Upper lobe of left lung (tissue), 6 donors: ENCODE data around the gene FOLH1. TPM values are rescaled to one million over a fixed set of nuclear protein-coding genes. Genes with fewer than 3 reads are reported as not detected.
"Not testable (repeated sequence)": the region's sequence is repeated elsewhere in the genome, so short reads cannot be mapped to it uniquely, and the experiment has no call there.

Experiments
- ATAC-seq, 2 donors: fragments of 200-7000 bp; cut with Tn5 transposase; one replicate each; pipeline ENCODE4 v1.9.1; 2022; ENCODE audit warnings: mild to moderate bottlenecking in 2 of 2, moderate library complexity in 2 of 2; ENCODE audit not compliant: low FRiP score in 2 of 2
- DNase-seq, 2 donors: peaks; one replicate each; pipeline ENCODE4 v3.0.0-alpha.2; 2019 to 2020
- H3K27ac ChIP-seq, 4 donors: fragments of 200-600 bp; sonication (generic); one replicate each; pipeline ENCODE4 v1.5.1; 2016 to 2019
- H3K27me3 ChIP-seq, 4 donors: fragments of 200-600 bp; sonication (generic); one replicate each; pipeline ENCODE4 v1.5.1; 2017 to 2019
- H3K36me3 ChIP-seq, 4 donors: fragments of 200-600 bp; sonication (generic); one replicate each; pipeline ENCODE4 v1.5.1; 2016 to 2019
- H3K4me1 ChIP-seq, 4 donors: fragments of 200-600 bp; sonication (generic); one replicate each; pipeline ENCODE4 v1.5.1; 2018 to 2019
- H3K4me3 ChIP-seq, 4 donors: fragments of 200-600 bp; sonication (generic); one replicate each; pipeline ENCODE4 v1.5.1; 2017 to 2019; ENCODE audit warnings: mild to moderate bottlenecking in 2 of 4, moderate library complexity in 1 of 4
- H3K9me3 ChIP-seq, 4 donors: fragments of 200-600 bp; sonication (generic); one replicate each; pipeline ENCODE4 v1.5.1; 2018 to 2019
- EP300 ChIP-seq, 4 donors: sonication (generic); formaldehyde crosslinking; IDR thresholded peaks; one replicate each; pipeline ENCODE4 v1.5.1; 2017; ENCODE audit warnings: antibody characterized with exemption in 4 of 4, control low read depth in 2 of 4
- POLR2A ChIP-seq, 4 donors: fragments of 450-650 bp; IDR thresholded peaks; one replicate each; pipeline ENCODE4 v1.5.1; 2016 to 2017; ENCODE audit warnings: antibody characterized with exemption in 4 of 4, mild to moderate bottlenecking in 2 of 4
- POLR2AphosphoS5 ChIP-seq, 2 donors: sonication (generic); formaldehyde crosslinking; IDR thresholded peaks; one replicate each; pipeline ENCODE4 v1.5.1; 2017; ENCODE audit warnings: antibody characterized with exemption in 2 of 2
- WGBS, 2 donors: methylation state at CpG; one replicate each; pipeline ENCODE4 v1.1.5; 2017 to 2018; 5-methylcytosine and 5-hydroxymethylcytosine counted together
- total RNA-seq, 6 donors: library from RNA; depleted of rRNA in 4 of 6; stranded (reverse); fragments of >200 nt in 4 of 6; gene quantifications; one replicate each; pipeline versions ENCODE4 v1.1.0 to v1.2.1, GENCODE V29; 2016 to 2021
- TF ChIP-seq, protein P1 (sequence below), 6 experiments: fragments of 450-650 bp in 4 of 6; fragments of 200-600 bp in 2 of 6; sonication (generic) in 2 of 6; IDR thresholded peaks; one replicate each; pipeline ENCODE4 v1.5.1; 2016 to 2019; ENCODE audit warnings: antibody characterized with exemption in 6 of 6
- donor health status: DM: no; HTN: no; CAD: no; lungs with moderate emphysema.
- donor health status: DM: no; HTN: yes; CAD: no; lungs with severe emphysema.

FOLH1 gene
- total RNA-seq, 6 donors from 2014 or later: 0.39 to 2.9 (median 1.8) TPM; not detected in 1

DNA sequence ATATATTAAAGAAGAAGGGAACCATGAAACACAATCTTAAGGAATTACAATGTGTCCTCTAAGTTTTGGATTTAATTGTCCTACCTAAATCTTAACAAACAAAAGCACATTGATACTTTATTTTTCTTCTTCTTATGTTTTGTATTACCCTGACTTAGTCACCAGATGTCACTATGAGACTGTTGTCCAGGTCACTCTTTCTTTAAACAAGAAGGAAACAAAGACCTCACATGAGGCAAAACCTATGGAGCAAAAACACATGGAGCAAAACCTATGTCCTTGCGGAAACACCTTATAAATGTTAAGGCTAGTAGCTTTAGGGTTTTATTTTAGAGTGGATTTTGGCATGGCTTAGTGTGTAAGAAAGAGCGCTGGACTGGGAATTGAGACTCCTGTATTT, 20.7 kb upstream of the FOLH1 start:
- H3K4me3 ChIP-seq, H3K27ac ChIP-seq, H3K36me3 ChIP-seq, H3K27me3 ChIP-seq, H3K9me3 ChIP-seq, H3K4me1 ChIP-seq, DNase-seq: not testable (repeated sequence)
- 63 to 67% methylated on average over 2 of the region's 2 CpGs for WGBS, 2 donors
- peak in 1 of 2 donors; percentile 68 for ATAC-seq
- TF ChIP-seq, protein P1, sequence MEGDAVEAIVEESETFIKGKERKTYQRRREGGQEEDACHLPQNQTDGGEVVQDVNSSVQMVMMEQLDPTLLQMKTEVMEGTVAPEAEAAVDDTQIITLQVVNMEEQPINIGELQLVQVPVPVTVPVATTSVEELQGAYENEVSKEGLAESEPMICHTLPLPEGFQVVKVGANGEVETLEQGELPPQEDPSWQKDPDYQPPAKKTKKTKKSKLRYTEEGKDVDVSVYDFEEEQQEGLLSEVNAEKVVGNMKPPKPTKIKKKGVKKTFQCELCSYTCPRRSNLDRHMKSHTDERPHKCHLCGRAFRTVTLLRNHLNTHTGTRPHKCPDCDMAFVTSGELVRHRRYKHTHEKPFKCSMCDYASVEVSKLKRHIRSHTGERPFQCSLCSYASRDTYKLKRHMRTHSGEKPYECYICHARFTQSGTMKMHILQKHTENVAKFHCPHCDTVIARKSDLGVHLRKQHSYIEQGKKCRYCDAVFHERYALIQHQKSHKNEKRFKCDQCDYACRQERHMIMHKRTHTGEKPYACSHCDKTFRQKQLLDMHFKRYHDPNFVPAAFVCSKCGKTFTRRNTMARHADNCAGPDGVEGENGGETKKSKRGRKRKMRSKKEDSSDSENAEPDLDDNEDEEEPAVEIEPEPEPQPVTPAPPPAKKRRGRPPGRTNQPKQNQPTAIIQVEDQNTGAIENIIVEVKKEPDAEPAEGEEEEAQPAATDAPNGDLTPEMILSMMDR (IDR thresholded peaks at IDR 0.05): peak in 4 of 6 experiments; percentile 7 to 53 (median 38)

DNA sequence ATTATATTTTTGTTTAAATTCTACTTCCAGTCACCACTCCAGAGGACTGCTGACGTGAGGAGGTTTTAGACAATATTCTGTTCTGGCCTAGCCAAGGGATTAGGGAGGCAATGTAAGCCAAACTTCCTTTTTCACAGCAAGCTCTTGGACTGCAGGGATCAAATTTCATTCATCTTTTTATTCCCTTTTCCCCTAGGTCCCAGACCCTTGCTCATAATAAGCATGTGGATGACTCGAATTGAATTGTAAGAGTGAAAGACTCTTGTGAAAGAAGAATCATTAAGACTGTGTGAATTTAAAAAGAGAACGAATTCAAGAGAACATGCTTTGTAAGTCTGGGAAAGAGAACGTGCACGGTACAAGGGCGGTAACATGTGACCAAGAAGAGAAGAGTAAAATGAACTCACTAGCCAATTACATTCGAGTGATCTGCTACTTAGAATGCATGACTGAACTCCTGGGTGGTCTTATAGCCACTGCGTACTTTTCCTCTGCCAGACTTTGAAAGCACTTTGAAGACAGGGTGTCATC, 16.9 kb upstream of the FOLH1 start:
- H3K9me3 ChIP-seq, H3K36me3 ChIP-seq, ATAC-seq, H3K4me3 ChIP-seq, DNase-seq, H3K27ac ChIP-seq, H3K4me1 ChIP-seq, H3K27me3 ChIP-seq: not testable (repeated sequence)
- 62 to 72% methylated on average over 8 of the region's 8 CpGs for WGBS, 2 donors

DNA sequence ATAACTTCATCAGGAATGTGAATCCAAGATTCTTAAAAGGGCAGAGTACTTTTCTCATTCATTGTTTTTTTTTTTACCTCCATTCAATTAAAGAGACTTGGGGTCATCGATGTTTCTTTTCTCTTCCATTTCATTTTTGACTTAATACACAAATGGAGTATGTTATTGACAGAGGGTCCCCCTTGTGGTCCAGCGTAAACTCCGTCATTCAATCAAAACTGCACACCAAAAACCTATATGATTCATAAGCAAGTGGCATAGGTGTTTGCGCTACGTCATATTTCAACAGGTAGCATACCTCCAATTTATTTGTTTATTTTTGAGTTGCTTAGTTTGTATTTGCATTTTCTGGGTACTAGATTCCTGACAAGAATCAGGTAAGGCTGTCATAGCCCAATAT, 12.7 kb upstream of the FOLH1 start:
- no peak for DNase-seq
- TF ChIP-seq, protein P1 (IDR thresholded peaks at IDR 0.05): no peak
- TF ChIP-seq POLR2AphosphoS5 (IDR thresholded peaks at IDR 0.05) (no peak), EP300 (IDR thresholded peaks at IDR 0.05) (no peak), POLR2A (IDR thresholded peaks at IDR 0.05) (no peak)
- H3K27ac ChIP-seq: no peak overlapping the region
- no peak for ATAC-seq
- H3K4me1 ChIP-seq: no peaks in the 10 kb centered on the region
- no peaks in the 10 kb centered on the region for H3K27me3 ChIP-seq
- no peak overlapping the region for H3K4me3 ChIP-seq
- no peaks in the 10 kb centered on the region for H3K9me3 ChIP-seq
- no peaks in the 10 kb centered on the region for H3K36me3 ChIP-seq
- WGBS, 2 donors: 84 to 88% methylated on average over 5 of the region's 5 CpGs

DNA sequence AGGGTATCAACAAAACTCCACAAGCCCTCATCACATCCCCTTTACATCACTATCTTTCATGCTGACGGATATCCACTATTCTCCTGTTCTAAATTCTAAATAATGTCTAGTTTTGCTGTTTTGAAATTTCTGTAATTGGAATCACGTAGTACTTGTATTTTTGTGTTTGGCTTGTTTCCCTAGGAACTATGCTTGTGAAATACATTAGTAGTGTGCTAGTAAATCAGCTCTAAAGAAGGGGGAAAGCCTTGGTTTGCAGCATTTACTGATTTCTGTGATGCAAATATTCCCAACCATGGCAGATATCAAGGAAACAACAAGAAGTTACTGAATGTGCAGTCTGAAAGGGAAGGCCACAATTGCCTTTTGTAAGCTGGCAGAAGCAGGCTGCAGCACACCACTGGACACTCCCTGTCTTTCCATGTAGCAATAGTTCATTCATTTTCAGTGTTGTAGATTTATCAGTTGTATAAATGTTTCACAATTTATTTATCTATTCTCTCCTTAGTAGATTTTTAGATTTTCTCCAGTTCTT, 4.7 kb upstream of the FOLH1 start:
- ATAC-seq (no peak), DNase-seq (no peak)
- Histone ChIP-seq H3K36me3 (no peaks in the 10 kb centered on the region), H3K4me1 (peaks cover 0 to 9% (median 0%) of the 10 kb centered on the region in 4 donors), H3K4me3 (no peak overlapping the region), H3K27ac (no peak overlapping the region), H3K9me3 (no peaks in the 10 kb centered on the region), H3K27me3 (no peaks in the 10 kb centered on the region)
- 75 to 79% methylated on average over 2 of the region's 2 CpGs for WGBS, 2 donors
- TF ChIP-seq POLR2A (IDR thresholded peaks at IDR 0.05): no peak
- TF ChIP-seq, protein P1 (IDR thresholded peaks at IDR 0.05): no peak
- no peak for TF ChIP-seq POLR2AphosphoS5 (IDR thresholded peaks at IDR 0.05)
- TF ChIP-seq EP300 (IDR thresholded peaks at IDR 0.05): no peak

DNA sequence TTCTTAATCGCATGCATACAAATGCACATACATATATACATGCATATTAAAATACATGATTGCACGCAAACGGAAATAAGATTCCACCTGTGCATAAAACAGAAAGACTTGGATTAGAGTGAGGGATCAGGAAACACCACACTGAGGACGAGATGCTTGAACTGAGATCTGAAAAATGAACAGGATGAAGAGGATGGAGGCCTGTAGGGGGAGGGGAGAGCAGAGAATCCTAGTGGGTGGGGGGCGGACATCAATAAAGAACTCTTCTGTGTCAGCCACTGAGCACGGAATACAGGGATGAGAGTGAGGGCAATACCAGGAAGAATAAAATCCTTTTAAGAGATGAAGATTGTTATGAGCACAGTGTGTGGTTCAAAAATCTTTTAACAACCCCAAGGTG, 1.4 kb downstream of the FOLH1 start:
- H3K27me3 ChIP-seq, H3K27ac ChIP-seq, H3K36me3 ChIP-seq, ATAC-seq, H3K4me3 ChIP-seq, H3K9me3 ChIP-seq, DNase-seq: not testable (repeated sequence)
- 87 to 88% methylated on average over 6 of the region's 6 CpGs for WGBS, 2 donors
- peaks cover 0 to 11% (median 0%) of the 10 kb centered on the region in 4 donors for H3K4me1 ChIP-seq

DNA sequence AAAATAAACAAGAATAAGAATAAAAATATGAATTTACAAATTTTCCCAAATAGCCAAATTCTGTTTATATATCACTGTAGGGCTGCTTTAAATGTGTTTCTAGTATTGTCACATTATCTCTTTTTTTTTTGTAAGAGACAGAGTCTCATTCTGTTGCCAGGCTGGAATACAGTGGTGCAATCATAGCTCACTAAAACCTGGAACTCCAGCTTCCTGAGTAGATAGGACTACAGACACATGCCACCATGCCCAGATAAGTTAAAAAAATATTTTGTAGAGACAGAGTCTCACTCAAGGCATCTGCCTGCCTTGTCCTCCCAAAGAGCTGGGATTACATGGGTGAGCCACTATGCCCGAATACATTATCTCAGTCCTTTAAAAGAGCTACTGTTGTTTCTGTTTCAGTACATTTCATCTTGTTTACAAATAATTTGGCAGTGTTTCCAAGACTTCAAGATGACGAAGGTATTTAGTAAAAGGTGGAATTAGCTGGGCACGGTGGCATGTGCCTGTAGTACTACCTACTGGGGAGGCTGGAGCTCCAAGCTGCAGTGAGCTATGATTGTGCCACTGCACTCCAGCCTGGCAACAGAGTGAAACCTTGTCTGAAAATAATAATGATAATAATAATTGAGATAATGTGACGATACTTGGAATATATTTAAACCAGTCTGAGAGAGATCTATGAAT, 6.0 kb downstream of the FOLH1 start:
- DNase-seq: no peak
- TF ChIP-seq EP300 (IDR thresholded peaks at IDR 0.05): no peak
- TF ChIP-seq POLR2A (IDR thresholded peaks at IDR 0.05): no peak
- 84 to 85% methylated on average over 4 of the region's 4 CpGs for WGBS, 2 donors
- Histone ChIP-seq H3K4me1 (no peaks in the 10 kb centered on the region), H3K4me3 (no peak overlapping the region), H3K27ac (no peak overlapping the region), H3K9me3 (no peaks in the 10 kb centered on the region), H3K27me3 (no peaks in the 10 kb centered on the region), H3K36me3 (no peaks in the 10 kb centered on the region)
- ATAC-seq: no peak

DNA sequence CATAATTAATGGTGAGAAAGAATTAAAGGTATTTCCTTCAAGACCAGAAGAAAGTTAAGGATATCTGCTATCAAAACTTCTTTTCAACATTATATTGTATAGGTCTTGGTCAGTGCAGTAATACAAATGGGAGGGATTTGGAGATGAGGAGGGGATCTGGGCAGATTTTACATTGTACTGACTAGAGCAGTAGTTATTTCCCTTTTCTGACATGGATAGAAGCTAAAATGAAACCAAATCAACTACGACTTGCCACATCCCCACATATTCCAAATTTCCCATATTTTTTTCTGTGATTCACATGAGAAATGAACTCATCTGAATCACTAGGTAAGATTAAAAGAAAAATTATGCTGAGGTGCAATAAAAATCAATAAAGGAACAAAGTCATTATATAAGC, 11.6 kb downstream of the FOLH1 start:
- not testable (repeated sequence) for H3K4me3 ChIP-seq, H3K9me3 ChIP-seq, ATAC-seq, H3K27me3 ChIP-seq, DNase-seq, H3K4me1 ChIP-seq, H3K36me3 ChIP-seq, H3K27ac ChIP-seq
- WGBS, 2 donors: 52 to 56% methylated on average over 1 of the region's 1 CpG

DNA sequence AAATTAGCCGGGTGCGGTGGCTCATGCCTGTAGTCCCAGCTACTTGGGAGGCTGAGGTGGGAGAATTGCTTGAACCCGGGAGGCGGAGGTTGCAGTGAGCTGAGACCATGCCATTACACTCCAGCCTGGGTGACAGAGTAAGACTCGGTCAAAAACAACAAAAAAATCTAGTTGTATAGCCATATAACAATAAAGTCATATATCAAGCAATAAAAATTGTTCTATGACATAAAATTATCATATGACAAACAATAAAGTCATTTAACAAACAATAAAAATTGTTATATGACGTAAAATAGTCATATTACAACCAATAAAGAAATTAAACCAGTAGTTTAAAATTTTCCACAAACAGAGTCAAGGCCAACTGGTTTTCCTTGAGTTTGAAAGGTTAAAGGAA, 12.4 kb downstream of the FOLH1 start:
- WGBS, 2 donors: 86 to 92% methylated on average over 6 of the region's 6 CpGs
- not testable (repeated sequence) for H3K4me3 ChIP-seq, H3K27me3 ChIP-seq, H3K4me1 ChIP-seq, H3K36me3 ChIP-seq, H3K9me3 ChIP-seq, DNase-seq, H3K27ac ChIP-seq, ATAC-seq

DNA sequence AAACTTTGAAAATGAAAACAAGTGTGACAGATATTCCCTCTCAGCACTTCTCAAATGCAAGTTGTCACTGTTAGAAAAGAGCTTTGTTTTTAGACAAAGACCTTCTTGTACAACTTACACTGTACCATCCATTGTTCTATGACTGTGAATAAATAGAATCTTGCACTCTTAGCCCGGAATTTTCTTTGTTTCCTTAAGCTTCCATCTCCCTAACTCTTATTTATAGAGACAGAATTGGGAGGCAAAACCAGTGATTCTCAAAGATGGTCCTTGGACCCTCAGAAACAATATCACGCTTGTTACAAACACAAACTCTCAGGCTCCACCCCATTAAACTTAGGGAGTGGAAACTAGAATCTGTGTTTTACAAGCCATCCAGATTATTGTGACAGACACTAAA, 18.1 kb downstream of the FOLH1 start:
- DNase-seq, ATAC-seq, H3K4me3 ChIP-seq, H3K27ac ChIP-seq, H3K36me3 ChIP-seq, H3K27me3 ChIP-seq, H3K9me3 ChIP-seq, H3K4me1 ChIP-seq: not testable (repeated sequence)
- 74 to 78% methylated on average over 2 of the region's 2 CpGs for WGBS, 2 donors
